AG20443 (cell line): Measurements from ENCODE around the gene CCDC138.
A peak's percentile ranks its signal among the peaks of the same experiment; 100 is the strongest.
"Not testable (repeated sequence)": the region's sequence is repeated elsewhere in the genome, so short reads cannot be mapped to it uniquely, and the experiment has no call there.

Experiments
- DNase-seq: peaks from one replicate; pipeline ENCODE4 v3.0.0; 2012; ENCODE audit warnings: low spot score, mixed read lengths

Gene CCDC138

GRCh38 chr2:108786354-108787215 lies at the start of gene CCDC138:
CCDC138 (plus strand) TSS chr2:108786771; CDS start chr2:108786823, 52 bp downstream.
- DNase-seq = peak; percentile 99

GRCh38 chr2:108757973-108758372 lies 28.6 kb upstream of the CCDC138 start:
- DNase-seq = not testable (repeated sequence)

GRCh38 chr2:108762618-108763017 lies 24.0 kb upstream of the CCDC138 start:
- not testable (repeated sequence) for DNase-seq

GRCh38 chr2:108766671-108767070 lies 19.9 kb upstream of the CCDC138 start:
- DNase-seq = not testable (repeated sequence)

GRCh38 chr2:108767859-108768258 lies 18.7 kb upstream of the CCDC138 start:
- not testable (repeated sequence) for DNase-seq

GRCh38 chr2:108776475-108776874 lies 10.1 kb upstream of the CCDC138 start:
- DNase-seq = no peak

GRCh38 chr2:108778857-108779256 lies 7.7 kb upstream of the CCDC138 start:
- DNase-seq = no peak

- no peak for DNase-seq
These were observed 590 bp upstream of the CCDC138 start for GRCh38 chr2:108786008-108786353.

GRCh38 chr2:108787216-108787541 lies 608 bp downstream of the CCDC138 start:
- DNase-seq = no peak

GRCh38 chr2:108803045-108803736 lies 16.6 kb downstream of the CCDC138 start:
- DNase-seq = no peak

- no peak for DNase-seq
These were observed 18.5 kb downstream of the CCDC138 start for GRCh38 chr2:108805032-108805431.

- DNase-seq = no peak
These were observed 19.2 kb downstream of the CCDC138 start for GRCh38 chr2:108805782-108806181.

GRCh38 chr2:108806371-108807113 lies 20.0 kb downstream of the CCDC138 start:
- no peak for DNase-seq

GRCh38 chr2:108809936-108810335 lies 23.4 kb downstream of the CCDC138 start:
- DNase-seq = no peak

GRCh38 chr2:108810993-108811957 lies 24.7 kb downstream of the CCDC138 start:
- no peak for DNase-seq

GRCh38 chr2:108813732-108814131 lies 27.2 kb downstream of the CCDC138 start:
- no peak for DNase-seq

GRCh38 chr2:108820482-108820881 lies 33.9 kb downstream of the CCDC138 start:
- DNase-seq = no peak

- DNase-seq = no peak
These were observed 36.7 kb downstream of the CCDC138 start for GRCh38 chr2:108823286-108823685.

- DNase-seq = no peak
These were observed 37.9 kb downstream of the CCDC138 start for GRCh38 chr2:108824316-108825070.

GRCh38 chr2:108825254-108825653 lies 38.7 kb downstream of the CCDC138 start:
- DNase-seq = no peak

GRCh38 chr2:108825736-108826135 lies 39.2 kb downstream of the CCDC138 start:
- no peak for DNase-seq
